ENCODE results near the gene ITGA11. TPM values are rescaled to one million over a fixed set of nuclear protein-coding genes. Genes with fewer than 3 reads are reported as not detected.

The ITGA11 gene
- 0.92 and 2.3 TPM in 2 replicates for total RNA-seq

GRCh38 chr15:68431792-68432401 lies at the start of gene ITGA11:
Gene ITGA11 (minus strand): TSS chr15:68432163. CDS start chr15:68432066, 97 bp downstream.
- Mint-ChIP-seq H3K4me1 (ENCODE audit: low read depth) (no peaks in the 10 kb centered on the region), H3K27ac (no peak within 1 kb of the TSS), H3K4me3 (ENCODE audit: low read depth) (no peak within 1 kb of the TSS), H3K36me3 (ENCODE audit: low read depth) (no peaks in the 10 kb centered on the region), H3K27me3 (ENCODE audit: low read depth) (peaks cover 71% of the 10 kb centered on the region), H3K9me3 (no peaks in the 10 kb centered on the region)
- intact Hi-C loops (cut with micrococcal nuclease) = no loop called here
- DNase-seq (ENCODE audit: low spot score) = no peak

GRCh38 chr15:68481321-68481720 lies 49.4 kb upstream of the ITGA11 start:
- Mint-ChIP-seq H3K36me3 (ENCODE audit: low read depth) (no peaks in the 10 kb centered on the region), H3K4me3 (ENCODE audit: low read depth) (no peak overlapping the region)
- intact Hi-C loops (cut with micrococcal nuclease) = no loop called here

GRCh38 chr15:68480296-68480695 lies 48.3 kb upstream of the ITGA11 start:
- intact Hi-C loops (cut with micrococcal nuclease) = no loop called here
- H3K4me1 Mint-ChIP-seq (ENCODE audit: low read depth) = no peaks in the 10 kb centered on the region
- H3K9me3 Mint-ChIP-seq = no peaks in the 10 kb centered on the region

More at GRCh38 chr15:68481321-68481720, 49.4 kb upstream of the ITGA11 start:
- no peak overlapping the region for H3K27ac Mint-ChIP-seq
- H3K4me1 Mint-ChIP-seq (ENCODE audit: low read depth) = no peaks in the 10 kb centered on the region
- no peaks in the 10 kb centered on the region for H3K9me3 Mint-ChIP-seq
- peaks cover 16% of the 10 kb centered on the region for H3K27me3 Mint-ChIP-seq (ENCODE audit: low read depth)
- no peak for DNase-seq (ENCODE audit: low spot score)

GRCh38 chr15:68479870-68480269 lies 47.9 kb upstream of the ITGA11 start:
- Mint-ChIP-seq H3K27me3 (ENCODE audit: low read depth) (peaks cover 17% of the 10 kb centered on the region), H3K36me3 (ENCODE audit: low read depth) (no peaks in the 10 kb centered on the region), H3K27ac (no peak overlapping the region), H3K9me3 (no peaks in the 10 kb centered on the region), H3K4me1 (ENCODE audit: low read depth) (no peaks in the 10 kb centered on the region), H3K4me3 (ENCODE audit: low read depth) (no peak overlapping the region)
- intact Hi-C loops (cut with micrococcal nuclease) = no loop called here
- no peak for DNase-seq (ENCODE audit: low spot score)

More at GRCh38 chr15:68480296-68480695, 48.3 kb upstream of the ITGA11 start:
- Mint-ChIP-seq H3K27ac (no peak overlapping the region), H3K27me3 (ENCODE audit: low read depth) (peaks cover 17% of the 10 kb centered on the region), H3K4me3 (ENCODE audit: low read depth) (no peak overlapping the region), H3K36me3 (ENCODE audit: low read depth) (no peaks in the 10 kb centered on the region)
- DNase-seq (ENCODE audit: low spot score) = no peak

- no peak for DNase-seq (ENCODE audit: low spot score)
- Mint-ChIP-seq H3K4me3 (ENCODE audit: low read depth) (no peak overlapping the region), H3K27me3 (ENCODE audit: low read depth) (peaks cover 17% of the 10 kb centered on the region), H3K9me3 (no peaks in the 10 kb centered on the region), H3K36me3 (ENCODE audit: low read depth) (no peaks in the 10 kb centered on the region), H3K4me1 (ENCODE audit: low read depth) (no peaks in the 10 kb centered on the region), H3K27ac (no peak overlapping the region)
- intact Hi-C loops (cut with micrococcal nuclease) = no loop called here
Measured at GRCh38 chr15:68479406-68479805, 47.4 kb upstream of the ITGA11 start.

GRCh38 chr15:68478853-68479252 lies 46.9 kb upstream of the ITGA11 start:
- Mint-ChIP-seq H3K27ac (no peak overlapping the region), H3K9me3 (no peaks in the 10 kb centered on the region), H3K27me3 (ENCODE audit: low read depth) (peaks cover 20% of the 10 kb centered on the region), H3K4me1 (ENCODE audit: low read depth) (no peaks in the 10 kb centered on the region), H3K4me3 (ENCODE audit: low read depth) (no peak overlapping the region), H3K36me3 (ENCODE audit: low read depth) (no peaks in the 10 kb centered on the region)
- no peak for DNase-seq (ENCODE audit: low spot score)
- intact Hi-C loops (cut with micrococcal nuclease) = no loop called here

GRCh38 chr15:68475449-68475848 lies 43.5 kb upstream of the ITGA11 start:
- intact Hi-C loops (cut with micrococcal nuclease) = no loop called here
- H3K27me3 Mint-ChIP-seq (ENCODE audit: low read depth) = peaks cover 23% of the 10 kb centered on the region
- H3K36me3 Mint-ChIP-seq (ENCODE audit: low read depth) = no peaks in the 10 kb centered on the region
- no peaks in the 10 kb centered on the region for H3K9me3 Mint-ChIP-seq
- H3K4me3 Mint-ChIP-seq (ENCODE audit: low read depth) = no peak overlapping the region
- H3K4me1 Mint-ChIP-seq (ENCODE audit: low read depth) = no peaks in the 10 kb centered on the region
- DNase-seq (ENCODE audit: low spot score) = no peak
- no peak overlapping the region for H3K27ac Mint-ChIP-seq

- Mint-ChIP-seq H3K36me3 (ENCODE audit: low read depth) (no peaks in the 10 kb centered on the region), H3K27ac (no peak overlapping the region), H3K4me1 (ENCODE audit: low read depth) (no peaks in the 10 kb centered on the region), H3K4me3 (ENCODE audit: low read depth) (no peak overlapping the region), H3K27me3 (ENCODE audit: low read depth) (peaks cover 30% of the 10 kb centered on the region), H3K9me3 (no peaks in the 10 kb centered on the region)
- intact Hi-C loops (cut with micrococcal nuclease) = no loop called here
- no peak for DNase-seq (ENCODE audit: low spot score)
Measured at GRCh38 chr15:68471541-68471940, 39.6 kb upstream of the ITGA11 start.

- Mint-ChIP-seq H3K4me3 (ENCODE audit: low read depth) (no peak overlapping the region), H3K4me1 (ENCODE audit: low read depth) (no peaks in the 10 kb centered on the region), H3K9me3 (no peaks in the 10 kb centered on the region), H3K27ac (no peak overlapping the region), H3K27me3 (ENCODE audit: low read depth) (peaks cover 29% of the 10 kb centered on the region), H3K36me3 (ENCODE audit: low read depth) (no peaks in the 10 kb centered on the region)
- intact Hi-C loops (cut with micrococcal nuclease) = no loop called here
- no peak for DNase-seq (ENCODE audit: low spot score)
Measured at GRCh38 chr15:68470976-68471375, 39.0 kb upstream of the ITGA11 start.

- no peak for DNase-seq (ENCODE audit: low spot score)
- Mint-ChIP-seq H3K4me1 (ENCODE audit: low read depth) (no peaks in the 10 kb centered on the region), H3K4me3 (ENCODE audit: low read depth) (no peak overlapping the region), H3K9me3 (no peaks in the 10 kb centered on the region), H3K36me3 (ENCODE audit: low read depth) (no peaks in the 10 kb centered on the region), H3K27me3 (ENCODE audit: low read depth) (peaks cover 26% of the 10 kb centered on the region), H3K27ac (no peak overlapping the region)
- intact Hi-C loops (cut with micrococcal nuclease) = no loop called here
Measured at GRCh38 chr15:68470049-68470742, 38.2 kb upstream of the ITGA11 start.

GRCh38 chr15:68469162-68470048 lies 37.4 kb upstream of the ITGA11 start:
- no peak for DNase-seq (ENCODE audit: low spot score)
- H3K4me3 Mint-ChIP-seq (ENCODE audit: low read depth) = no peak overlapping the region
- H3K27me3 Mint-ChIP-seq (ENCODE audit: low read depth) = peaks cover 26% of the 10 kb centered on the region
- H3K9me3 Mint-ChIP-seq = no peaks in the 10 kb centered on the region
- no peaks in the 10 kb centered on the region for H3K4me1 Mint-ChIP-seq (ENCODE audit: low read depth)
- intact Hi-C loops (cut with micrococcal nuclease) = no loop called here
- no peaks in the 10 kb centered on the region for H3K36me3 Mint-ChIP-seq (ENCODE audit: low read depth)
- no peak overlapping the region for H3K27ac Mint-ChIP-seq

GRCh38 chr15:68466876-68467275 lies 34.9 kb upstream of the ITGA11 start:
- no peaks in the 10 kb centered on the region for H3K4me1 Mint-ChIP-seq (ENCODE audit: low read depth)
- no peaks in the 10 kb centered on the region for H3K9me3 Mint-ChIP-seq
- DNase-seq (ENCODE audit: low spot score) = no peak
- H3K27ac Mint-ChIP-seq = no peak overlapping the region
- no peak overlapping the region for H3K4me3 Mint-ChIP-seq (ENCODE audit: low read depth)
- intact Hi-C loops (cut with micrococcal nuclease) = no loop called here
- H3K27me3 Mint-ChIP-seq (ENCODE audit: low read depth) = peaks cover 17% of the 10 kb centered on the region
- no peaks in the 10 kb centered on the region for H3K36me3 Mint-ChIP-seq (ENCODE audit: low read depth)
